GM21423 (cell line): ENCODE measurements around the gene APLP2.
"Not testable (repeated sequence)": the region's sequence is repeated elsewhere in the genome, so short reads cannot be mapped to it uniquely, and the experiment has no call there.

ENCODE experiments used
- ATAC-seq: cut with Tn5 transposase; IDR thresholded peaks from one replicate; pipeline ENCODE4 v1.9.1; 2021; ENCODE audit warnings: mild to moderate bottlenecking, moderate library complexity; ENCODE audit not compliant: unreplicated experiment

APLP2 gene

DNA sequence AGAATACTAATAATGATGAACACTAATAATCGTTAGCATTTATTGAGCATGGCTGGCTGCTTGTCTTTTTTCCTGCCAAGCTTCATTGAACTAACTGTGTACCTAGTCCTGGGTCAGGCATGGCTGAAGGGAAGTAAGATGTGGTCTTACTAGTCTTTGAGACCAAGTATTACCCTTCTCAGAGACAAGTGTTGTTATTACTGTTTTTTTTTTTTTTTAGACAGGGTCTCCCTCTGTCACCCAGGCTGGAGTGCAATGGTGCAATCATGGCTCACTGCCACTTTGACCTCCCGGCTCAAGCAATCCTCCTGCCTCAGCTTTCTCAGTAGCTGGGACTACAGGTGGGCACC, 94.5 kb downstream of the APLP2 start:
- no peak for ATAC-seq

DNA sequence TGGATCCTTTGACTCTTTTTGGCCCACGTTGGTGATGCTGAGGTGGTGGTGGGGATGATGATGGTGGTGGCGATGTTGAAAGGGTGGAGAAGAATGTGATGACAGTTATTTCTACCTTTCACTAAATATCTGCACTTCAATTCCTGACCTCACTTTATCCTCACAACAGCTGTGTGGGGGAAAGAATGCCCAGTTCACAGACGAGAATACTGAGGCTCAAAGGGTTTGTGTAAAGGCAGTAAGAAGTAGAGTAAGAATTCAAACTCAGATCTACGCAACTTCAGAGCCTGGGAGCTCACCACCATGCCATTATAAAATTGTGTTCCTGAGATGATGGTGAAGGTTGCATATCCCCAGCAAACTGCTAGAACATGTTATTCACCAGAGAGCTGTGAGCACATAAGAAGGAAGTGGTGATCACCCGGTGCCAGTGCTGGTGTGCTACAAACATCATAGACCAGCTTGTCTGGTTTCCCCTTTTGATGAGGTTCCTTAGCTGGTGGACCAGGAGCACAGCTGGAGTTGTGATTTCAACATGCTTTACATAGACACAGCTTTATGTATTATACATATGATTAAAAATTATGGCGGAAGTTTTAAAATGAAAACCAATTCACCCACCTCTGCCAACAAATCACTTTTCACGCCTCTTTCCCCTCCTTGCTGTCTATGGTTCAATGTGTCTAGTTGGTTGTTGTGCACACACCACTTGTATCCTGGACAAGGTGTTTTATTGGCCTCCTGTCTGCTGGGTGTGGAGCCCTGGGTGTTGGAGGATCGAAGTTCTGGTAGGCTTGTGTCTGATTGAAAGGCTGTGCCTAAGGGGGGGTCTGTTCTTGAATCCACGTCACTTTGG, 96.1 kb downstream of the APLP2 start:
- ATAC-seq: no peak

DNA sequence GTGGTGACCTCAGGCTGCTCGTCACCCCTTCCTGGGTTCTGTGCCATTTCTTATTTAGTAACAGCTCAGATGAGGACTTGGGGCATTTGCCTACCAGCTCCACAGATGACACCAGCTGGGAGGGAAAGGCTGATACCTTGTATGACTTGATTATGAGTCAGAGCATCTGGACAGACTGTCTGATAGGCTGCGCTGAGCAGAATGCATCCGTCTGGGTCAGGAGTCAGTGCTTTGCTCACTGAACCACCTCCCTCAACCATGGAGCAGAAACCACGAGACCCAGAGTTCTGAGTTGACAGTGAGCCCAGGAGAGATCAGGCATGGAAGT, 96.7 kb downstream of the APLP2 start:
- ATAC-seq: no peak

DNA sequence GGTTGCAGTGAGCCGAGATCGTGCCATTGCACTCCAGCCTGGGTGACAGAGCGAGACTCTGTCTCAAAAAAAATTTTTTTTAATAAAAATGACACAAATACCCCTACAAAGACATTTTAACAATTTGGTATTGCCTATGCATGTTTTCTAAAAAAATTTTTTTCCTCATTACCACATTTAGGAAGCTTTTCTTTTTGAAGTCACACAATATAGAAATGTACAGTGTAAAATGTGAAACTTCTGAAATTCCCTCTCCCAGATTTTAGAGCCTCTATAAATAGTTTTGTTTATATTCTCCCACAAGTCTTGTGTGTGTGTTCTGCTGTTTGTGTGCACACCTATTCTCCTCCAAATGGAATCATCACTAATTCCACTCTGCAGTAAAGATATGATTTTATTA, 97.5 kb downstream of the APLP2 start:
- no peak for ATAC-seq

DNA sequence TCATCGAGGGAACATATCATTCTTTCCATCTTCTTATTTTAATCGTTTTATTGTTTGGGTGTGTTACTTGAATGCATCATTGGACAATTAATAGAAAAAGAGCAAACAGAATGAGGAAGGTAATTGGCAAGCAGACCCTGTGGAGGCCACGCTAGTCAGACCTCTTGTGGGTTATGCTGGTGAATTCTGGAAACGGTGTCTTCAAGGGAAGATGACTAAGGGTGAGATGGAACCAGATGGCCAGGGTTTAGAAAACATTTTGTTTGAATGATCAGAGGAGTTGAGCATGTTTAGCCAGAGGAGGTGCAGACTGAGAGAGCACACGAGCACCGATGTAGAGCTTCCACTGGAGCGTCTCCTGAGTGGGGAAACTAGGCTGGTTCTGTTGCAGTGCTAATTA, 98.4 kb downstream of the APLP2 start:
- no peak for ATAC-seq

DNA sequence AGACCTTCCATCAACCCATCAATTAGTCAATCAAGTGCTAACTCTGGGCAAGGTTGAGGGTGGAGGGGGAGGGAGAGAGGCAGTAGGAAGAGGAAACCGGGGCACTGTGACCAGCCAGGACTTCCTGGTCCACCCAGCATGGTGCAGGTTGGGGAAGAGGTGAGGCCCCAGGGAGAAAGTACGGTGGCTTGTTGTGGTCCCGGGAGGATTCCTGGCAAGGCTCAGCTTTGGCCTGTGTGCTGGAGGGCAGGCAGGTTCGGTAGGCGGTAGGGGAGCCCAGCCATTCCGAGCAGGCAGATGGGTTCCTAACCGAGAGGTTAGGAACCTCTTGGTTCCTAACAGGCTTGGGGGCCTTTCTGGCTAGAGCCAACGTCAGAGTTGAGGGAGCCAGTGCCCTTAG, 100.7 kb downstream of the APLP2 start:
- ATAC-seq: no peak

DNA sequence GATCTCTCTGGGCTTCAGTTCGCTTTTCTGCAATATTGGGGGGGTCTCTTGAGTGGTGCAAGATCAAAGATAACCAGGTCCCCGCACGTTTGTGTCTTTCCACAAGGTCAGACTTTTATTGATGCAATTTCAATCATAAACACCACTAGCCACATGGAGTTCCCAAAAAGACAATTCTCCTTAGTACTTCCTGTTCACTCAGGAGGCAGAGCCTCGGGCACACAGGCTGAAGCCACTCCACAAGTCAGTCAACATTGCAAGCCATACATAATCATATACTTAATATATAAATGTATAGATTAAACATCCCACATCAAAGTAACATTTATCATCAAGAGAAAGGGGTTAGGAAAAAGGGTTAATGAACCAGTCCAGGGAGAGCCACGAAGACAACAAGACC, 101.8 kb downstream of the APLP2 start:
- no peak for ATAC-seq

DNA sequence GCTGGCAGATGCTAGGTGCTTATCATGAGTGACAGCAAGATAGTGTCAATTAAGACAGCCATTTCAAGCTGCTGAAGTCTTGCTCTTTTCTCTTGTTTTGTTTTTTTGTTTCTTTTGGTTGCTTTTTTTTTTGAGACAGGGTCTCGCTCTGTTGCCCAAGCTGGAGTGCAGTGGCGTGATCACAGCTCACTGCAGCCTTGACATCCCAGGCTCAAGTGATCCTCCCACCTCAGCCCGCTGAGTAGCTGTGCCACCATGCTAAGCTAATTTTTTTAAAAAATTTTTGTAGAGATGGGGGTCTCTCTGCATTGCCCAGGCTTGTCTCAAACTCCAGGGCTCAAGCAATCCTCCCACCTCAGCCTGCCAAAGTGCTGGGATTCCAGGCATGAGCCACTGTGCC, 102.3 kb downstream of the APLP2 start:
- not testable (repeated sequence) for ATAC-seq

DNA sequence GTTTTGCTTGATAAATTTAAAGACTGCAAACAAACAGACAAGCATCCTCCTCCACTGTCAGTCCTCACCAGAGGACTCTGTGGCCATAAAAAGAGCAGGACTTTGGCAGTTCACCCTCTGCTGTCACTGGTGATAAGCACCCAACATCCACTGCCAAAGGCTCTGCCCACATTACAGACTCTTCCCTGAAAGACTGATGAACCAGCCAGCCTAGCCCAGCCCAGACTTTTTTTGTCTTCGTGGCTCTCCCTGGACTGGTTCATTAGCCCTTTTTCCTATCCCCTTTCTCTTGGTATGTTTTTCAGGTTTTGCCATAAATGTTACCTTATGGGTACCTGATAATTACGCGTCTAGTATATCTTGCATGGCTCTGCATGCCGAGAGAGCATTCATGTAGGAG, 104.9 kb downstream of the APLP2 start:
- ATAC-seq: no peak

DNA sequence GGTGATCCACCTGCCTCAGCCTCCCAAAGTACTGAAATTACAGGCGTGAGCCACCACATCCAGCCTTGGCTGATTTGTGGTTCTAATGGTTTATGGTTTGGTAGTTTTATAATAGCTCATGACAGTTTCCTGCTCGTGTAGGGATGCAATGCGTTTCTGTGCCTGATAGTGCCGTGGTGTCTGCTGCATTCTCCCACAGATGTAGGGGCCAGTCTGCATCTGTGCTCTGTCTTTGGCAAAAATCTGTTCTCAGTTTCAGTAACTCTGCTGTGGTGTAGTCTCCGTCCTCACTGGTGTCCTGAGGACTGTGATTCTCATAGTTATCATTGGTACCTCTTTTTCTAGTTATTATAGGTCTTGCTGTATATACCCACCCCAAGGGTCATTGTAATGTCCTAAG, 106.2 kb downstream of the APLP2 start:
- no peak for ATAC-seq

DNA sequence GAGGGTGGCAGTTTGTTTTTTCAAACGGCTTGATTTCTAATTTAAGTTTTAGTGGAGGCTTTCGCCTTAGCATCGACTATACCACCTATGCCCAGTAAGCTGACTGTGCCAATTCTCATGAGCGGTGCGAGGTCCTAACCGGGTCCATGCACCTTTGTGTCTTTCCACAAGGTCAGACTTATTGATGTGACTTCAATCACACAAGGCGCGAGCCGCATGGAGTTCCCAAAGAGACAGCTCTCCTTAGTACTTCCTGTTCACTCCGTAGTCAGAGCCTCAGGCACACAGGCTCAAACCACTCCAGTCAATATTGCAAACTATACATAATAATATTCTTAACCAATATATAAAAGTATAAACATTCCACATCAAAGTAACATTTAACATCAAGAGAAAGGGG, 108.1 kb downstream of the APLP2 start:
- no peak for ATAC-seq

DNA sequence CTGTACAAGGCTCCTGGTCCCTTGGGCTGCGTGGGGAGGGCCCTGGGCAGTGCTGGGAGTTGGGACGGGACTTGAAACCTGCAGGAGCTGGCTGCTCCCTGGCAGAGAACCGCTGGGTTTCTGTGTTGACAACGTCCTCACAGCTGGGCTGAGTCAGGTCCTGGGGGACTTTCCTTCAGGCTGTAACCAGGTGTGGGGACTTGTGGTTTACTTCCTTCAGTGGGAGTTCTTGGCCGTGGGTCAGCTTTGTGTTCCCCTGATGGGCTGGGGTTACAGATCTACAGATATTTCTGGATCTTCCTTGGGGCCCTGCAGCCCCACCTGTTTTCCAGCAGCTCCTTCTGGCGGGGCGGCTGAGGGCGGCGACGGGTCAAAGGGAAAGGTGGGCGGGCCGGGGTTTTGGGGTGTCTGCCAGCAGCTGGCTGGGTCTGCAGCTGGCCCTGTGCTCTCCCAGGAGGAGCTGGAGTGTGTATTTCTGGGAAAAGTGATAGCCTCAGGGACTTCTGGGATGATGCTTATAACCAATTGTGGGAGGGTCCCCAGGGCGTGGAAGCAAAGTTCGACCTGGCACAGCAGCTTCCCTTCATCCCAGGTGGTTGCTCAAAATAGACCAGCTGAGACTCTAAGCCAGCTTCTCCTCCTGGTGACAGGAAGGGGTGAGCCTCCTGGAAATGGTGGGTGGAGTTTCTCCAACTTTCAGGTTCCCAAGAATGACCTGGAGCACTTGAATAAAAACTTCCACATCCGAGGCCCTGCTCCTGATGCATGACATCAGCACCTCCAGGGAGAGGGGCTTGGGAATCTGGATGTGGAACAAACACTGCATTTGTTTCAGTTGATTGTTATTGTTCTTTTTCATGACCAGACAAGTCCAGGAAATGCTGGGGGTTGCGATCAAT, 109.0 kb downstream of the APLP2 start:
- no peak for ATAC-seq

DNA sequence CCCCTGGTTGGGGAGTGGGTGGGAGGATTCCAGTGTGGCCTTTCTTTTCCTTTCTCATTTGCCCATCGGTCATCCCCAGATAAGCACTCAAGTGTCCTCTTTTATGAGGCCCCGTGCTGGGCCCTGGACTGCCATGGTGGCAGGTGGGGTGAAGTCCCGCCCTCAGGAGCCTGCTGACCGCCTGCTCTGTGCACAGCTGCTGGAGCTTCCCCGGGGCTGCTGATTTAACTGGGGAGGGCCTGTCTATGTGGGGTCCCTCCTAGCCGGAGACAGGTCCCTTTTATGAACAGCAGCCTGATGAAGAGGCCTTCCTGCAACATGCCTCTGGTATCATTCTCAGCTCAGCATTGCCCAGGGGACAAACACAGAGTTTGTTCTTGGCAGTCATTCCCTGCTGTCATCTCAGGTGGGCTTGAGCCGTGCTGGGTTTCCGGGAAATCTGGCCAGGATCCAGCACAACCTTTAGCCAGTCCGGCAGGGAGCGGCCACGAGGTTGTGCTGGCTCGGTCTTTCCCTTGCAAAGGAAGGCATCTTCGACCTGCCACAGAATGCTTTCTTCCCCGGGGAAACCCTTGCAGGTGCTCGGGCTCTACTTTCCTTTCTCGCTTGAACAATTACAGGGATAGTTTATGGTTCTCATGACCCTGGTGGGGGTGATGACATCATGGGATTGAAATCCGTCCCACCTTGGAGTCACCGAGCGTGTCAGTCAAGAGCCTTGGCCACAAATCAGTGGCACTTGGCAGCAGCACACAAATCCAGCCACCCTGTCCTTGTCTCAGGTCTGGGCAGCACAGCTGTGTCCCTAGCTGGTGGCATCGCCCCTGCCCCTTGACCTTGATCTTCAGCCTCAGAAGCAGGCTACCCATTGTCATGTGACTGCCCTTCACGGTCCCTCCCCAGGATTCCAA, 110.0 kb downstream of the APLP2 start:
- ATAC-seq: no peak

DNA sequence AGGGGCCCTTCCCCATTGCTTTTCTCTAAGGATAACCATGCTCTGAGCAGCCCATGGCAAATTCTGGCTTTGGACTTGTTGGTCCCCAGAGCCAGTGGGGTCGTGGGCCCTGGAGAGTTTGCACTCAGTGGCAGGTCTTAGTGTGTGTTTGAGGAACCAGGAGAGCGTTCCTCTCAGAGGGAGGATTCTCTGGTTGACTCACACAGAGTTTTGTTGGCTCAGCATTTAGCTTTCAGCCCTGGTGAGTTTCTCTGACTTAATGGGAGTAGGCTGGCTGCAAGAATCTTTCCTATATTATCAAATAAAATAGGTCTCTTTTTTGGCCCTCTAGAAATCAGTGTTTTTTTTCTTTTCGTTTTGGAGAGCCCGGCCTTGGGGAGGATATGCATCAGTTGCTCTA, 110.8 kb downstream of the APLP2 start:
- ATAC-seq: no peak

DNA sequence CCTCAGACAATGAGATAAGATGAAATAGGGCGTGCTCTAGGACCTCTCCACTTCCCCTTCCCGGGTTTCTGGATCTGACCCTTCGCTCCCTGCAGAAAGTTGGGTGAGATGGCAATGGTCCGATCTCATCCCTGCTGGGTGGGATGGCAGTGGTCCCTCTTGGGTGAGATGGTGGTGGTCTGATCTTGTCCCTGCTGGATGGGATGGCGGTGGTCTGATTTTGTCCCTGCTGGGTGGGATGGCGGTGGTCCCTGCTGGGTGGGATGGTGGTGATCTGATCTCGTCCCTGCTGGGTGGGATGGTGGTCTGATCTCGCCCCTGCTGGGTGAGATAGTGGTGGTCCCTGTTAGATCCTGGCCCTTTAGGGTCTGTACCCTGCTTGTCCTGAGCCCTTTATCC, 111.2 kb downstream of the APLP2 start:
- ATAC-seq: no peak

DNA sequence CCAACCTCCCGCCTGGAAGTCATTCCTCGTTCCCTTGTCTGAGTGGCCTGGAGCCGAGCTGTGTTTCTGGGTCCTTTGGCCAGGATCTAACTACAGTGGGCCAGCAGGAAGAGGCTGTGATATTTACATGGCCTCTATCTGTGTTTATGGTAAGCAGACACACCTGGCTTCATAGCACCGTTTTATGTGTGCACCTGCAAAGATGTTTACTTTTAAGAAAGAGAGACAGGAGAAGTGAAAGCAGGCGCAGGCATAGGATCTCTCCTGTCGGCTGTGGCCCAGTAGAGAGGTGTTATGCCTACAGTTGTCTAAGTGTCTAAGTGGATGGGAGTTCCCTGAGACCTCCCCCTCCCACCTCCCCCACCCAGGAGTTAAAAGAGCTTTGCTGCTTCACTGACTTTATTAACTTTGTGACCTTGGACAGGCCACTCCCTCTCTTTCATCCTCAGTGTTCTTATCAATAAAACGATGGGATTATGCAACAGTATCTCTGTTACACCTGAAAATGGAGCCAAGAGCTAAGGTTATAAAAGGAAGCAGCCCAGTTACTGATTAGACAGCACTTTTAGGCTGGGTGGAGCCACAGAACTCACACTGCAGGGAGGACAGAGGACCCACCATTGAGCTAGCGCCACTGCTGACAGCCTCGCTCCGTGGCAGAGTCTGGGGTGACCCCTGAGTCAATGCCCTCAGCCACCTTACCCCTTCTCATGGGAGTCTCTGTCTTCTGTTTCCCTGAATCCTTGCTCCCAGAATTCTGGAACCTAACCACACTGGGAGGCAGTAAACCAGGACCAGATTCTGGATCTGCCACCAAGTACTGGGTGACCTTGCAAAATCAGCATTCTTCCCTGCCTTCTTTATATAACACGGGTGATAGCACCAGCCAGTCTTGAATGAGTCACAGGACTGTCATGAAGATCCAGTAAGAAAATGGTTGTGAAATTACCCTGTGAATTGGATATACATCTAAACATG, 111.9 kb downstream of the APLP2 start:
- no peak for ATAC-seq

DNA sequence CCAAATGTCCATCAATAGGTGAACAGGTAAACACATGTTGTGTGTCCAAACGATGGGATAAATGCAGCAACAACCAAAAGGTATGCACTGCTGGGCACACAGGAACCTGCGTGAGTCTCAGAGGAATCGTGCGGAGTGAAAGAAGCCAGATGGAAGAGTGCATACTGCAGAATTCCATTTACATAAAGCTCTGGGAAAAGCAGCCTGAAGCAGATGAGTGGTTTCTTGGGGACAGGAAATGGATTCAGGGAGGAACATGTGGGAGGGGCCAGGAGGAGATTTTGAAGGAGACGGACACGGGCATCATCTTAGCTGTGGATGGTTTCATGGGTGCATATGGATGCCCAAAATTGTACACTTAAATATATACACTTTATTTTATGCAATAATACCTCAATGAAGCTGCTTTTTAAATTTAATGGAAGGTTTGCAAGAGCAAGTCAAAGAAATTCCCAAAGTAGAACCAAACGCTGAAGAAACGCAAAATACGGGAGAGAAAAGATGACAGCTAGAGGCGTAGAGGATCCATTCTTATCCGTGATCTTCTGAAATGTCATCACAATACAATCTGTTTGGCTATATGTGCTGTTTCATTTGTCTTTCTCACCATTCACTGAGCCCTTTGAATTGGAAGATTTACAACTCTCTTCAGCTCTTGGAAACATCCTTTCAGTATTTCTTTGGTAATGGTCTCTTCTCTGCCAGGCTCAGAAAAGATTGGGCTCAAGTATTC, 114.3 kb downstream of the APLP2 start:
- no peak for ATAC-seq

DNA sequence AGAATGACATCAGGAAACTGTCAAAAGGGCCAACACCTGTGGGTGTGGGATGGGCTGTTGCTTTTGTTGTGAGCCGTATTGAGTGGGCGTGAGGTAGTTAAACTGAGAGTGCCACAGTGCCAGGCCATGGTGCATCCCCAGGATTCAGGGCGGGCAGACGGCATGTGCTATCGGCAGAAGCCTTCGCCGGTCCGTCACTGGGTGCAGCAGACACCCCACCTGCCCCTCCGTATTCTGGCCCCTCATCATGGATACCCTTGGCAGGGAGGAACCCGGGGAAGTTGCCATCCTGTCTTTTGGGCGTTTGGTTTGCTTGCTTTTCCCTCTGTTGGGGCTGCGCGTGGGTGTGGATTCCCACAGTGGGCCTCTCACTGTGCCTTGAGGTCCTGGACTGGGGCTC, 117.4 kb downstream of the APLP2 start:
- no peak for ATAC-seq

DNA sequence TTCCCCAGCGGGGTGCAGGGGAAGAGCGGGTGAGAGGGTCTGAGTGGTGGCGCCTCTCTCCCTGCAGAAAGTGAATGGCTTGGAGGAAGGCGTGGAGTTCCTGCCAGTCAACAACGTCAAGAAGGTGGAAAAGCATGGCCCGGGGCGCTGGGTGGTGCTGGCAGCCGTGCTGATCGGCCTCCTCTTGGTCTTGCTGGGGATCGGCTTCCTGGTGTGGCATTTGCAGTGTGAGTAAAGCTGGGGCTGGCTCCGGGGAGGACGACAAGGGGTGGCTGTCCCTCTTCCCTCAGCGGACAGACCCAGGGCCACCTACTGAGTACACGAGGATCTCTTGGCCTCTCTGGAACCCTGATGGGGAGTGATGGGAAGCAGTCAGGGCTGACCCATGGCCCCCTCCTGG, 118.4 kb downstream of the APLP2 start:
- no peak for ATAC-seq
